ENCODE measurements around the gene NBAS.
A peak's percentile ranks its signal among the peaks of the same experiment; 100 is the strongest.
"Not testable (repeated sequence)": the region's sequence is repeated elsewhere in the genome, so short reads cannot be mapped to it uniquely, and the experiment has no call there.

NBAS gene

GRCh38 chr2:15456352-15456751, 104.8 kb downstream of the NBAS start:
- no peak for DNase-seq

GRCh38 chr2:15450808-15451207, 110.3 kb downstream of the NBAS start:
- no peak for DNase-seq

- peak; percentile 100 for DNase-seq
Observed at GRCh38 chr2:15449556-15450236, 111.4 kb downstream of the NBAS start.

- DNase-seq: no peak
Observed at GRCh38 chr2:15448250-15448839, 112.8 kb downstream of the NBAS start.

GRCh38 chr2:15447381-15447780, 113.8 kb downstream of the NBAS start:
- DNase-seq: no peak

- DNase-seq: no peak
Observed at GRCh38 chr2:15446961-15447360, 114.2 kb downstream of the NBAS start.

GRCh38 chr2:15445891-15446562, 115.1 kb downstream of the NBAS start:
- no peak for DNase-seq

GRCh38 chr2:15439768-15440524, 121.2 kb downstream of the NBAS start:
- peak; percentile 97 to 100 for DNase-seq

GRCh38 chr2:15439366-15439765, 121.8 kb downstream of the NBAS start:
- DNase-seq: not testable (repeated sequence)

- no peak for DNase-seq
Observed at GRCh38 chr2:15436195-15436594, 124.9 kb downstream of the NBAS start.

GRCh38 chr2:15435474-15435873, 125.7 kb downstream of the NBAS start:
- DNase-seq: peak; percentile 100

GRCh38 chr2:15432642-15433256, 128.4 kb downstream of the NBAS start:
- no peak for DNase-seq

GRCh38 chr2:15429032-15429431, 132.1 kb downstream of the NBAS start:
- DNase-seq: no peak

GRCh38 chr2:15427987-15428386, 133.1 kb downstream of the NBAS start:
- DNase-seq: peak; percentile 100

- DNase-seq: no peak
Observed at GRCh38 chr2:15426606-15427005, 134.5 kb downstream of the NBAS start.

GRCh38 chr2:15425712-15426111, 135.4 kb downstream of the NBAS start:
- peak; percentile 100 for DNase-seq

- DNase-seq: no peak
Observed at GRCh38 chr2:15421753-15422152, 139.4 kb downstream of the NBAS start.

GRCh38 chr2:15415748-15416147, 145.4 kb downstream of the NBAS start:
- no peak for DNase-seq

GRCh38 chr2:15412779-15413178, 148.4 kb downstream of the NBAS start:
- no peak for DNase-seq

GRCh38 chr2:15412309-15412708, 148.8 kb downstream of the NBAS start:
- no peak for DNase-seq

GRCh38 chr2:15410884-15411283, 150.2 kb downstream of the NBAS start:
- DNase-seq: no peak

- no peak for DNase-seq
Observed at GRCh38 chr2:15408759-15409158, 152.4 kb downstream of the NBAS start.

GRCh38 chr2:15407666-15408065, 153.5 kb downstream of the NBAS start:
- no peak for DNase-seq
